SK-N-SH treated with all-trans-retinoic acid at 6 μM for 48 hours (cell line): ENCODE results near the gene ANKRD17.

Source experiments
- RARB ChIP-seq: fragments of 250-450 bp; sonication (Bioruptor Pico); IDR thresholded peaks from 2 replicates; pipeline ENCODE4 v1.8.0; 2021; ENCODE audit warnings: mild to moderate bottlenecking, moderate library complexity
- TSHZ2 ChIP-seq: fragments of 250-450 bp; sonication (Bioruptor Pico); IDR thresholded peaks from 2 replicates; pipeline ENCODE4 v1.5.0; 2020; ENCODE audit warnings: mild to moderate bottlenecking, moderate library complexity
- TF ChIP-seq, protein P1 (sequence below): fragments of 250-450 bp; sonication (Bioruptor Pico); IDR thresholded peaks from 2 replicates; pipeline ENCODE4 v1.8.0; 2020; ENCODE audit warnings: mild to moderate bottlenecking, moderate library complexity, borderline replicate concordance

DNA sequence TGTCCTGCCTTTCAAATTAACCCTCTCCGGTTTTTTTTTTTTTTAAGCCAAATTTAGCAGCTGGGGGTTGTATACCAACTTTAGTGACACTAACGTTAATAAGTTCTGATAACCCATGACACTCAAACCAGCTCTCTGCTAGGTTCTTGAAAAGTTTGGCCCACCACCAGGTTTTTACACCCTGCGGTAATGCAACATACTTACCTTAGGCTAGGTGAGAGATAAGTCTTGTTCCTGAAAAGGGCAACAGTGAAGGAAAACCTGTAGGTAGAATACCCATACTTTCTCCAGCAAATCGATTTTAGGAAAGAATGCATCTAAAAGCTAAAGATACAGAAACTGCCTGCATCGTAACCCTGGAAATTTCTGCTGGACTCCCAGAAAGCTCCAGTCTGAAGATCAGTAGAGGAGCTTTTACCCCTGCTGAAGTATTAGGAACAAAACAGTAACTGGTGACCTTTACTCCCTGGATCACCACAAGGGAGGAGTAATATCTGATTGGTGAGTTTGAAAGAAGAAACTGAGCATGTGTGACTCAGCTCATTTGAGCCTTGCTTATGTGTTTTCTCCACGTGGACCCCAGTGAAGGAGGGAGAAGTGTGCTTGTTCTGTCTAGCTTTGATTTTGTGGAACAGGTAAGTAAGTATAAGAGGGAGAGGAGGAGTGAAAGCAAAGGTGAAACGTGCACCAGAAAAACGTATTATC, 154.6 kb downstream of the ANKRD17 start:
- TF ChIP-seq RARB (CRISPR knock-in tag) (no peak), TSHZ2 (no peak)
- TF ChIP-seq, protein P1, sequence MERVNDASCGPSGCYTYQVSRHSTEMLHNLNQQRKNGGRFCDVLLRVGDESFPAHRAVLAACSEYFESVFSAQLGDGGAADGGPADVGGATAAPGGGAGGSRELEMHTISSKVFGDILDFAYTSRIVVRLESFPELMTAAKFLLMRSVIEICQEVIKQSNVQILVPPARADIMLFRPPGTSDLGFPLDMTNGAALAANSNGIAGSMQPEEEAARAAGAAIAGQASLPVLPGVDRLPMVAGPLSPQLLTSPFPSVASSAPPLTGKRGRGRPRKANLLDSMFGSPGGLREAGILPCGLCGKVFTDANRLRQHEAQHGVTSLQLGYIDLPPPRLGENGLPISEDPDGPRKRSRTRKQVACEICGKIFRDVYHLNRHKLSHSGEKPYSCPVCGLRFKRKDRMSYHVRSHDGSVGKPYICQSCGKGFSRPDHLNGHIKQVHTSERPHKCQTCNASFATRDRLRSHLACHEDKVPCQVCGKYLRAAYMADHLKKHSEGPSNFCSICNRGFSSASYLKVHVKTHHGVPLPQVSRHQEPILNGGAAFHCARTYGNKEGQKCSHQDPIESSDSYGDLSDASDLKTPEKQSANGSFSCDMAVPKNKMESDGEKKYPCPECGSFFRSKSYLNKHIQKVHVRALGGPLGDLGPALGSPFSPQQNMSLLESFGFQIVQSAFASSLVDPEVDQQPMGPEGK (CRISPR knock-in tag) = no peak
